ENCODE measurements around the gene LDB3.
A peak's percentile ranks its signal among the peaks of the same experiment; 100 is the strongest.

LDB3 gene

GRCh38 chr10:86730227-86730626 lies 61.9 kb downstream of the LDB3 start:
- TF ChIP-seq GLIS2 (tag by site-specific recombination; IDR thresholded peaks at IDR 0.05), result 0 out of 2 replicates have a peak, but pooled peaks have one; percentile 11
- TF ChIP-seq ZNF121 (tag by site-specific recombination; IDR thresholded peaks at IDR 0.05), result no peak
- TF ChIP-seq ZNF692 (tag by site-specific recombination; IDR thresholded peaks at IDR 0.05), result 0 out of 2 replicates have a peak, but pooled peaks have one; percentile 43
- TF ChIP-seq ZNF791 (tag by site-specific recombination; IDR thresholded peaks at IDR 0.05), result no peak
- no peak for TF ChIP-seq ZFP37 (tag by site-specific recombination; IDR thresholded peaks at IDR 0.05)
- peak; percentile 93 for TF ChIP-seq ZNF664 (tag by site-specific recombination; IDR thresholded peaks at IDR 0.05)
- peak; percentile 57 for TF ChIP-seq GLIS1 (tag by site-specific recombination; IDR thresholded peaks at IDR 0.05)
- H3K9me3 ChIP-seq (ENCODE audit: control insufficient read depth, insufficient read depth, low read depth, low read length), result no peaks in the 10 kb centered on the region
- no peak overlapping the region for H3K4me3 ChIP-seq (ENCODE audit: low read depth, low read length)
- ChIA-PET POLR2A (interaction anchor here (2.0 kb wide), 1 partner anchor 26 kb away, joined by 6 read pairs; the partner anchor contains the start of gene BMPR1A), CTCF (interaction anchor here (0.6 to 0.9 kb wide), 3 partner anchors 8 to 28 kb away, joined by 3 to 5 read pairs (median 3); no protein-coding TSS in a partner anchor)
- no peaks in the 10 kb centered on the region for H3K36me3 ChIP-seq (ENCODE audit: control insufficient read depth in 2 of 2, insufficient read depth in 1 of 2, low read length in 2 of 2)
- no peak overlapping the region for H3K27ac ChIP-seq (ENCODE audit: extremely low read depth, low read depth, low read length)
- H3K4me1 ChIP-seq (ENCODE audit: control insufficient read depth, insufficient read depth, low read length), result no peaks in the 10 kb centered on the region

- ChIA-PET POLR2A (interaction anchor here (1.0 kb wide), 1 partner anchor 21 kb away, joined by 5 read pairs; no protein-coding TSS in a partner anchor), CTCF (interaction anchor here (0.6 to 1.1 kb wide), 2 partner anchors 44 to 154 kb away, joined by 3 read pairs; no protein-coding TSS in a partner anchor)
- Histone ChIP-seq H3K36me3 (ENCODE audit: control insufficient read depth in 2 of 2, insufficient read depth in 1 of 2, low read length in 2 of 2) (no peaks in the 10 kb centered on the region), H3K9me3 (ENCODE audit: control insufficient read depth, insufficient read depth, low read depth, low read length) (no peaks in the 10 kb centered on the region), H3K4me1 (ENCODE audit: control insufficient read depth, insufficient read depth, low read length) (no peaks in the 10 kb centered on the region), H3K4me3 (ENCODE audit: low read depth, low read length) (no peak overlapping the region), H3K27ac (ENCODE audit: extremely low read depth, low read depth, low read length) (no peak overlapping the region)
- TF ChIP-seq ZNF18 (tag by site-specific recombination; IDR thresholded peaks at IDR 0.05) (no peak), ZNF624 (tag by site-specific recombination; IDR thresholded peaks at IDR 0.05) (no peak)
Observed at GRCh38 chr10:86732771-86733170, 64.5 kb downstream of the LDB3 start.

- ChIA-PET CTCF (interaction anchor here (0.6 to 1.1 kb wide), 2 partner anchors 45 to 154 kb away, joined by 3 read pairs; no protein-coding TSS in a partner anchor), POLR2A (interaction anchor here (1.0 to 1.5 kb wide), 2 partner anchors 21 to 22 kb away, joined by 3 to 5 read pairs; no protein-coding TSS in a partner anchor)
- Histone ChIP-seq H3K4me3 (ENCODE audit: low read depth, low read length) (no peak overlapping the region), H3K36me3 (ENCODE audit: control insufficient read depth in 2 of 2, insufficient read depth in 1 of 2, low read length in 2 of 2) (no peaks in the 10 kb centered on the region), H3K27ac (ENCODE audit: extremely low read depth, low read depth, low read length) (no peak overlapping the region), H3K9me3 (ENCODE audit: control insufficient read depth, insufficient read depth, low read depth, low read length) (no peaks in the 10 kb centered on the region), H3K4me1 (ENCODE audit: control insufficient read depth, insufficient read depth, low read length) (no peaks in the 10 kb centered on the region)
- TF ChIP-seq ZNF792 (tag by site-specific recombination; IDR thresholded peaks at IDR 0.05), result no peak
- no peak for TF ChIP-seq SALL2 (tag by site-specific recombination; IDR thresholded peaks at IDR 0.05; ENCODE audit: borderline replicate concordance)
- TF ChIP-seq SP7 (tag by site-specific recombination; IDR thresholded peaks at IDR 0.05), result no peak
- no peak for TF ChIP-seq ZBTB21 (tag by site-specific recombination; IDR thresholded peaks at IDR 0.05)
- no peak for TF ChIP-seq ZNF350 (tag by site-specific recombination; IDR thresholded peaks at IDR 0.05)
- no peak for TF ChIP-seq ZNF433 (tag by site-specific recombination; IDR thresholded peaks at IDR 0.05; ENCODE audit: low read depth)
- TF ChIP-seq ZNF449 (tag by site-specific recombination; IDR thresholded peaks at IDR 0.05), result no peak
- no peak for TF ChIP-seq ZNF214 (tag by site-specific recombination; IDR thresholded peaks at IDR 0.05; ENCODE audit: borderline replicate concordance)
- no peak for TF ChIP-seq ZNF423 (tag by site-specific recombination; IDR thresholded peaks at IDR 0.05)
- no peak for TF ChIP-seq AEBP2 (tag by site-specific recombination; IDR thresholded peaks at IDR 0.05; ENCODE audit: borderline replicate concordance)
- TF ChIP-seq ZNF155 (tag by site-specific recombination; IDR thresholded peaks at IDR 0.05), result no peak
- TF ChIP-seq ZNF830 (tag by site-specific recombination; IDR thresholded peaks at IDR 0.05; ENCODE audit: low read depth), result no peak
- TF ChIP-seq ZNF510 (tag by site-specific recombination; IDR thresholded peaks at IDR 0.05; ENCODE audit: insufficient replicate concordance), result no peak
- TF ChIP-seq ATF2 (tag by site-specific recombination; IDR thresholded peaks at IDR 0.05; ENCODE audit: low read depth), result no peak
Observed at GRCh38 chr10:86733260-86733671, 65.0 kb downstream of the LDB3 start.
